ENCODE data around the gene POU1F1. TPM values are rescaled to one million over a fixed set of nuclear protein-coding genes. Genes with fewer than 3 reads are reported as not detected.
"Not testable (repeated sequence)": the region's sequence is repeated elsewhere in the genome, so short reads cannot be mapped to it uniquely, and the experiment has no call there.

POU1F1 gene
- total RNA-seq, 1 donor: not detected

DNA sequence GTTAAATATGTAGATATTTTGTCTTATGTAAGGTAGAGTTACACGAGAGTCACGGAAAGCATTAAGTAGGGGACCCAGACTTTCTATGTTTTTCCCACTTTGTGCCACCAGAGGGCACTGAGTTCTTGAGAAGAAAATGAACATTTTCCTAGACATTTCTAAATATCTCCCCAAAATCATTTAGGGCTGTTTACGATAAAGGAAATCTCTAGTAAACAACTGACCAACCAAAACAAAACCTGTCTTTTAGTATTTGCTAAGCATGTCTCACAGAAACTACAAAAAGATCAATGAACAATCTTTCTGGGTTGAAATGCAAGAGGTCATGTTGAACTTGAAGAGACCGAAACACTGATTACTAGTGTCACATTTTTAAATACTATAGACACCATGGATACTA lies 16.1 kb downstream of the POU1F1 start:
- DNase-seq (ENCODE audit: insufficient read length, low spot score, missing footprints): no peak
- TF ChIP-seq, protein P1, sequence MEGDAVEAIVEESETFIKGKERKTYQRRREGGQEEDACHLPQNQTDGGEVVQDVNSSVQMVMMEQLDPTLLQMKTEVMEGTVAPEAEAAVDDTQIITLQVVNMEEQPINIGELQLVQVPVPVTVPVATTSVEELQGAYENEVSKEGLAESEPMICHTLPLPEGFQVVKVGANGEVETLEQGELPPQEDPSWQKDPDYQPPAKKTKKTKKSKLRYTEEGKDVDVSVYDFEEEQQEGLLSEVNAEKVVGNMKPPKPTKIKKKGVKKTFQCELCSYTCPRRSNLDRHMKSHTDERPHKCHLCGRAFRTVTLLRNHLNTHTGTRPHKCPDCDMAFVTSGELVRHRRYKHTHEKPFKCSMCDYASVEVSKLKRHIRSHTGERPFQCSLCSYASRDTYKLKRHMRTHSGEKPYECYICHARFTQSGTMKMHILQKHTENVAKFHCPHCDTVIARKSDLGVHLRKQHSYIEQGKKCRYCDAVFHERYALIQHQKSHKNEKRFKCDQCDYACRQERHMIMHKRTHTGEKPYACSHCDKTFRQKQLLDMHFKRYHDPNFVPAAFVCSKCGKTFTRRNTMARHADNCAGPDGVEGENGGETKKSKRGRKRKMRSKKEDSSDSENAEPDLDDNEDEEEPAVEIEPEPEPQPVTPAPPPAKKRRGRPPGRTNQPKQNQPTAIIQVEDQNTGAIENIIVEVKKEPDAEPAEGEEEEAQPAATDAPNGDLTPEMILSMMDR (IDR thresholded peaks at IDR 0.05; ENCODE audit: extremely low read depth, low read depth, low read length): peak; percentile 78
- Histone ChIP-seq H4K20me1 (ENCODE audit: insufficient read depth, low read length) (no peaks in the 10 kb centered on the region), H3K4me3 (ENCODE audit: insufficient read depth, low read length) (peak overlapping the region; percentile 11), H3K9me3 (ENCODE audit: low read depth, low read length) (no peaks in the 10 kb centered on the region), H2AFZ (ENCODE audit: low read length) (no peak overlapping the region), H3K27me3 (ENCODE audit: insufficient read depth, low read length) (no peaks in the 10 kb centered on the region), H3K79me2 (ENCODE audit: insufficient read depth, low read length) (no peaks in the 10 kb centered on the region), H3K4me2 (ENCODE audit: insufficient read depth, low read length) (peak overlapping the region; percentile 45), H3K27ac (ENCODE audit: low read depth, low read length) (no peak overlapping the region), H3K4me1 (ENCODE audit: insufficient read depth, low read length) (peaks cover 3% of the 10 kb centered on the region), H3K36me3 (ENCODE audit: insufficient read depth, low read length) (no peaks in the 10 kb centered on the region)

DNA sequence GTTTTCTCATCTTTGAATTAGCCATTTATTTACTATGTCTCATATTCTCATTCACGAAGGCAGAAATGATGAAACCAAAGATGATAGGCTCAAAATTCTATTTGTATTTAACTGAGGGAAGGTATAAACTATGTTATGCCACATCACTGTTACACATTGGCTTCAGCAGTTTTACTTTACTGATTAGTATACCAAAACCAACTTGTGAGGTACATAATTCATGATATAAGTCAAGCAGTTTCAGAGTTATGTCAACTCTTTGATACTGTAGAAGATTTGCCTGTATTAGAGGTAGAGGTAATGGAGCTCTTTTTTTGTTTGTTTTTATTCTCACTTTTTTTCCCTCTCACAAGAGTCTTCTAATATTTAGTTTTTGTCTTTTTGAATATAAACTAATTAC lies 26.4 kb downstream of the POU1F1 start:
- Histone ChIP-seq H3K27me3 (ENCODE audit: insufficient read depth, low read length) (no peaks in the 10 kb centered on the region), H3K4me2 (ENCODE audit: insufficient read depth, low read length) (no peak overlapping the region), H3K4me1 (ENCODE audit: insufficient read depth, low read length) (peaks cover 5% of the 10 kb centered on the region), H2AFZ (ENCODE audit: low read length) (no peak overlapping the region), H4K20me1 (ENCODE audit: insufficient read depth, low read length) (no peaks in the 10 kb centered on the region), H3K9me3 (ENCODE audit: low read depth, low read length) (no peaks in the 10 kb centered on the region), H3K36me3 (ENCODE audit: insufficient read depth, low read length) (no peaks in the 10 kb centered on the region), H3K4me3 (ENCODE audit: insufficient read depth, low read length) (no peak overlapping the region), H3K79me2 (ENCODE audit: insufficient read depth, low read length) (no peaks in the 10 kb centered on the region), H3K27ac (ENCODE audit: low read depth, low read length) (no peak overlapping the region)
- DNase-seq (ENCODE audit: insufficient read length, low spot score, missing footprints): no peak
- TF ChIP-seq, protein P1 (IDR thresholded peaks at IDR 0.05; ENCODE audit: extremely low read depth, low read depth, low read length): no peak

DNA sequence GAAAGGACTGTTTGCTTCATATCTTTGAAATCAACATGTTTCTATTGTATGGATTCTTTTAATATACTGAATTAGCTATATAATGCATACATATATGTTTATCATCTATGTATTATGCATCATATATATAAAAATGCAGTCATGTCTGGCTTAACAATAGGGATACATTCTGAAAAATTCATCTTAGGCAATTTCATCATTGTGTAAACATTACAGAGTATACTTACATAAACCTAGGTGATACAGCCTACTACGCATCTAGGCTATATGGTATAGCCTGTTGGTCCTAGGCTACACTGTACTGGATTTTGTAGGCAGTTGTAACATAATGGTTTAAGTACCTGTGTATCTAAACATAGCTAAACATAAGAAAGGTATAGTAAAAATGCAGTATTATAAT lies 27.6 kb downstream of the POU1F1 start:
- Histone ChIP-seq H3K79me2 (ENCODE audit: insufficient read depth, low read length) (no peaks in the 10 kb centered on the region), H3K27ac (ENCODE audit: low read depth, low read length) (no peak overlapping the region), H3K9me3 (ENCODE audit: low read depth, low read length) (no peaks in the 10 kb centered on the region), H2AFZ (ENCODE audit: low read length) (no peak overlapping the region), H3K4me1 (ENCODE audit: insufficient read depth, low read length) (peaks cover 5% of the 10 kb centered on the region), H3K36me3 (ENCODE audit: insufficient read depth, low read length) (no peaks in the 10 kb centered on the region), H3K4me3 (ENCODE audit: insufficient read depth, low read length) (no peak overlapping the region), H4K20me1 (ENCODE audit: insufficient read depth, low read length) (no peaks in the 10 kb centered on the region), H3K4me2 (ENCODE audit: insufficient read depth, low read length) (no peak overlapping the region), H3K27me3 (ENCODE audit: insufficient read depth, low read length) (no peaks in the 10 kb centered on the region)
- no peak for DNase-seq (ENCODE audit: insufficient read length, low spot score, missing footprints)
- TF ChIP-seq, protein P1 (IDR thresholded peaks at IDR 0.05; ENCODE audit: extremely low read depth, low read depth, low read length): no peak

DNA sequence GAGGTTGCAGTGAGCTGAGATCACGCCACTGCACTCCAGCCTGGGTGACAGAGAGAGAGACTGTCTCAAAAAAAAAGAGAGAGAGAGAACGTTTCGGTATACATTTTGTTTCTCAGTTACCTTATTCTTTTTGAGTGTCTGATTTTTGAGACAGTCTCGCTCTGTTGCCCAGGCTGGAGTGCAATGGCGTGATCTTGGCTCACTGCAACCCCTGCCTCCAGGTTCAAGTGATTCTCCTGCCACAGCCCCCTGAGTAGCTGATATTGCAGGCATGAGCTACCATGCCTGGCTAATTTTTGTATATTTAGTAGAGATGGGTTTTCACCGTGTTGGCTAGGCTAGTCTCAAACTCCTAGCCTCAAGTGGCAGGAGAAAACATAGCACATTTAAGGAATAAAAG lies 28.2 kb downstream of the POU1F1 start:
- H3K27ac ChIP-seq (ENCODE audit: low read depth, low read length); H3K4me1 ChIP-seq (ENCODE audit: insufficient read depth, low read length); H3K27me3 ChIP-seq (ENCODE audit: insufficient read depth, low read length); H3K4me3 ChIP-seq (ENCODE audit: insufficient read depth, low read length); DNase-seq (ENCODE audit: insufficient read length, low spot score, missing footprints); H3K36me3 ChIP-seq (ENCODE audit: insufficient read depth, low read length); H3K9me3 ChIP-seq (ENCODE audit: low read depth, low read length); H4K20me1 ChIP-seq (ENCODE audit: insufficient read depth, low read length); H2AFZ ChIP-seq (ENCODE audit: low read length); H3K4me2 ChIP-seq (ENCODE audit: insufficient read depth, low read length); H3K79me2 ChIP-seq (ENCODE audit: insufficient read depth, low read length): not testable (repeated sequence)

DNA sequence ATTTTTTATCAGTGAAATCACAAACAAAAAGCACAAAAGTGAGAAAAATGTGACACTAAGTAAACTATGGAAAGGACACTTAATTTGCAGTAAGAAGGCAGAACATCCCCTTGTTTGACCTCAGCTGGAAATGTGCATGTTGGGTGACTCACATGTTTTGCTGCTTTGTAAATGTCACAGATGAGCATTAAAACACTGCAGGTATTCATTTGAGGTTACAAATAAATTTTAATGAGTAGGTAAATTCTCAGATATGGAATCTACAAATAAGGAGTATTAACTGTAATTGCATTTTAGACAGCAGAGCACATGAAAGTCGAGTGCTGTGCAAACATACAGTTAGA lies 29.0 kb downstream of the POU1F1 start:
- Histone ChIP-seq H3K27ac (ENCODE audit: low read depth, low read length) (no peak overlapping the region), H3K9me3 (ENCODE audit: low read depth, low read length) (no peaks in the 10 kb centered on the region), H3K4me3 (ENCODE audit: insufficient read depth, low read length) (no peak overlapping the region), H4K20me1 (ENCODE audit: insufficient read depth, low read length) (no peaks in the 10 kb centered on the region), H3K4me1 (ENCODE audit: insufficient read depth, low read length) (peaks cover 5% of the 10 kb centered on the region), H2AFZ (ENCODE audit: low read length) (no peak overlapping the region), H3K79me2 (ENCODE audit: insufficient read depth, low read length) (peaks cover 9% of the 10 kb centered on the region), H3K27me3 (ENCODE audit: insufficient read depth, low read length) (no peaks in the 10 kb centered on the region), H3K4me2 (ENCODE audit: insufficient read depth, low read length) (no peak overlapping the region), H3K36me3 (ENCODE audit: insufficient read depth, low read length) (no peaks in the 10 kb centered on the region)
- TF ChIP-seq, protein P1 (IDR thresholded peaks at IDR 0.05; ENCODE audit: extremely low read depth, low read depth, low read length): no peak
- DNase-seq (ENCODE audit: insufficient read length, low spot score, missing footprints): no peak
